ENCODE results near the gene WNT8B. TPM values are rescaled to one million over a fixed set of nuclear protein-coding genes. Genes with fewer than 3 reads are reported as not detected.

The WNT8B gene
- total RNA-seq, 4 donors from 2014 or later, result not detected

DNA sequence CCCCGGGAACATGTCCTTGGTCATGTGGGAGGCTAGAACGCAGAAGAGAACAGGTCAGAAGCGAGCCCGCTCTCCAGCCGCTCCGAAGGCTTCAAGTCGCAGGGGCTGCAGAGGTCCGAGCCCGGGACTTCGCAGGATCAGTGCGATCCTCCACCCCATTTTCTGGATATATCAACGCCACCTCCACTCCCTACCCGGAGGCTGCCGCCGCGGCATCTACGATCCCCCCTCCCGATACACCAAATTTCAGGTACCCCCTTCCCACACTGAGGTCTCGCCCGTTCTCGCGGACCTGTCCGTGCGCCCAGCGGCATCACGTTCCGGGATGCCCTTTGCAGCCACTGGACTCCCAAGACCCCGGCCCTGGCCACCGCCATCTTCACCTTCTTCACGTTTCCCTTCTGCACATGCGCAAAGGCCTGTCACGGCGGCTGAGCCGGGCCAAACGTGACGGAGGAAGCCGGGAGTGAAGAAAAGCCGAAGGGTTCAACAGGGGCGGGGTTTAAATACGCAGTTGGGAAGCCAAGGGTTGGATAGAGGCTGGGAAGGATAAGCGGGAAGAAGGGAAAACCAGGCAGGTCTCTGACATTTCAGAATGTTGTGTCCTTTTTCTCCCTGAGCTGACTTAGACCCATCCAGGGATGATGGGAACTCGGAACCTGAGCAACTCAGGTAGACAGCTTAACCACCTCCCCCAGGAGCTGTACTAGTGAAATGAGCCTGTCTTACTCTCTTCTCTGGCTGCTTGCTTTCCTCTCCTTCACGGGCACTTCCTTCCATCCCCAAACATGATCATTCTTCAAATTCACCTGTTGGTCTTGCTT, 66.9 kb downstream of the WNT8B start, which contains the start of gene NDUFB8:
TSS of gene NDUFB8 (minus strand) at position 397 of the 824 bp plus-strand sequence. CDS start at position 377, 20 bp downstream.
- H3K4me3 ChIP-seq, result peak within 1 kb of the TSS; percentile 55 to 97 (median 82)
- 1 to 2% methylated on average over 43 of the region's 43 CpGs for WGBS, 2 donors
- H3K27me3 ChIP-seq, result no peaks in the 10 kb centered on the region
- no peaks in the 10 kb centered on the region for H3K9me3 ChIP-seq
- peaks cover 0 to 29% (median 12%) of the 10 kb centered on the region in 4 donors for H3K4me1 ChIP-seq
- DNase-seq (ENCODE audit: low spot score in 2 of 2), result peak; percentile 72 to 91
- H3K36me3 ChIP-seq, result peaks cover 0 to 29% (median 2%) of the 10 kb centered on the region in 3 donors
- TF ChIP-seq POLR2A (IDR thresholded peaks at IDR 0.05), result peak in 1 of 2 donors; percentile 41
- peak; percentile 30 to 87 for TF ChIP-seq EP300 (IDR thresholded peaks at IDR 0.05)
- TF ChIP-seq, protein P1, sequence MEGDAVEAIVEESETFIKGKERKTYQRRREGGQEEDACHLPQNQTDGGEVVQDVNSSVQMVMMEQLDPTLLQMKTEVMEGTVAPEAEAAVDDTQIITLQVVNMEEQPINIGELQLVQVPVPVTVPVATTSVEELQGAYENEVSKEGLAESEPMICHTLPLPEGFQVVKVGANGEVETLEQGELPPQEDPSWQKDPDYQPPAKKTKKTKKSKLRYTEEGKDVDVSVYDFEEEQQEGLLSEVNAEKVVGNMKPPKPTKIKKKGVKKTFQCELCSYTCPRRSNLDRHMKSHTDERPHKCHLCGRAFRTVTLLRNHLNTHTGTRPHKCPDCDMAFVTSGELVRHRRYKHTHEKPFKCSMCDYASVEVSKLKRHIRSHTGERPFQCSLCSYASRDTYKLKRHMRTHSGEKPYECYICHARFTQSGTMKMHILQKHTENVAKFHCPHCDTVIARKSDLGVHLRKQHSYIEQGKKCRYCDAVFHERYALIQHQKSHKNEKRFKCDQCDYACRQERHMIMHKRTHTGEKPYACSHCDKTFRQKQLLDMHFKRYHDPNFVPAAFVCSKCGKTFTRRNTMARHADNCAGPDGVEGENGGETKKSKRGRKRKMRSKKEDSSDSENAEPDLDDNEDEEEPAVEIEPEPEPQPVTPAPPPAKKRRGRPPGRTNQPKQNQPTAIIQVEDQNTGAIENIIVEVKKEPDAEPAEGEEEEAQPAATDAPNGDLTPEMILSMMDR (IDR thresholded peaks at IDR 0.05), result no peak
- H3K27ac ChIP-seq, result peak within 1 kb of the TSS; percentile 66 to 92 (median 86)

DNA sequence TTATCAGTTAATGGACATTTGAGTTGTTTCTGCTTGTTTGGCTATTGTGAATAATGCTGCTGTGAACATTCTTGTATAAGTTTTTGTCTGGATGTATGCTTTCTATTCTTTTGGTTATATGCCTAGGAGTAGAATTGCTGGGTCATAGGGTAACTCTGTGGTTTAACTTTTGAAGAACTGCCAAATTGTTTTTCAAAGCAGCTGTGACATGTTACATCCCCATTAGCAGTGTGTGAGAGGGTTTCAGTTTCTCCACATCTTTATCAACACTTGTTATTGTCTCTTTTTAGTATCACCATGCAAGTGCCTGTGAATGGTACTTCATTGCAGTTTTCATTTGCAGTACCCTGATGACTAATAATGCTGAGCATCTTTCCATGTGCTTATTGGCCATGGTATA, 69.0 kb downstream of the WNT8B start:
- Histone ChIP-seq H3K9me3 (no peaks in the 10 kb centered on the region), H3K4me3 (no peak overlapping the region), H3K36me3 (peaks cover 0 to 9% (median 0%) of the 10 kb centered on the region in 3 donors), H3K27ac (no peak overlapping the region), H3K27me3 (no peaks in the 10 kb centered on the region), H3K4me1 (peaks cover 0 to 44% (median 19%) of the 10 kb centered on the region in 4 donors)
- DNase-seq (ENCODE audit: low spot score in 2 of 2), result no peak
- TF ChIP-seq EP300 (IDR thresholded peaks at IDR 0.05), result no peak
- TF ChIP-seq POLR2A (IDR thresholded peaks at IDR 0.05), result no peak
- TF ChIP-seq, protein P1 (IDR thresholded peaks at IDR 0.05), result no peak

Other genes starting within 250 kb of the WNT8B start
- gene CHUK, start 233.4 kb upstream of the WNT8B start, total RNA-seq, result 10 to 100 TPM; 15.5 to 23.4 (median 19.4) TPM
- gene CWF19L1, start 195.4 kb upstream of the WNT8B start, total RNA-seq, result 10 to 100 TPM; 21.9 to 35.9 (median 26.1) TPM
- 10 to 100 TPM; 15.3 to 39.0 (median 26.6) TPM for gene BLOC1S2, start 176.3 kb upstream of the WNT8B start, total RNA-seq
- under 1 TPM in 1 of 4 donors, not detected in 3; 0.42 TPM for gene PKD2L1, start 132.8 kb upstream of the WNT8B start, total RNA-seq
- 100 to 1,000 TPM; 118 to 500 (median 249) TPM for gene SCD, start 115.8 kb upstream of the WNT8B start, total RNA-seq
- gene SEC31B, start 56.9 kb downstream of the WNT8B start, total RNA-seq, result 10 to 100 TPM; 12.7 to 24.9 (median 17.5) TPM
- 100 to 1,000 TPM; 106 to 161 (median 132) TPM for gene NDUFB8, start 66.9 kb downstream of the WNT8B start, total RNA-seq
- gene HIF1AN, start 72.9 kb downstream of the WNT8B start, total RNA-seq, result 10 to 100 TPM; 11.8 to 24.0 (median 13.6) TPM